ENCODE data around the gene SLC43A1. TPM values are rescaled to one million over a fixed set of nuclear protein-coding genes. Genes with fewer than 3 reads are reported as not detected.
A peak's percentile ranks its signal among the peaks of the same experiment; 100 is the strongest.

The SLC43A1 gene
- total and polyA plus RNA-seq, 12 donors: 3.4 to 16.5 (median 5.0) TPM

DNA sequence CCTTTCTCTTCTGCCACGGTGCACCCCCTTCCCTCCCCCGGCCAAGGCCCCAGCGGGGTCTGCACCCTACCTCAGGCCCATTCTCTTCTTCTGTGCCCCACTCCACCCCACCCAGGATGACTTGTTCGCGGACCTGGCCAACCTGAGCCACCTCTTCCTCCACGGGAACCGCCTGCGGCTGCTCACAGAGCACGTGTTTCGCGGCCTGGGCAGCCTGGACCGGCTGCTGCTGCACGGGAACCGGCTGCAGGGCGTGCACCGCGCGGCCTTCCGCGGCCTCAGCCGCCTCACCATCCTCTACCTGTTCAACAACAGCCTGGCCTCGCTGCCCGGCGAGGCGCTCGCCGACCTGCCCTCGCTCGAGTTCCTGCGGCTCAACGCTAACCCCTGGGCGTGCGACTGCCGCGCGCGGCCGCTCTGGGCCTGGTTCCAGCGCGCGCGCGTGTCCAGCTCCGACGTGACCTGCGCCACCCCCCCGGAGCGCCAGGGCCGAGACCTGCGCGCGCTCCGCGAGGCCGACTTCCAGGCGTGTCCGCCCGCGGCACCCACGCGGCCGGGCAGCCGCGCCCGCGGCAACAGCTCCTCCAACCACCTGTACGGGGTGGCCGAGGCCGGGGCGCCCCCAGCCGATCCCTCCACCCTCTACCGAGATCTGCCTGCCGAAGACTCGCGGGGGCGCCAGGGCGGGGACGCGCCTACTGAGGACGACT, 39.3 kb downstream of the SLC43A1 start:
- peaks cover 0 to 23% (median 0%) of the 10 kb centered on the region in 7 donors for H3K27me3 ChIP-seq
- TF ChIP-seq, protein P1, sequence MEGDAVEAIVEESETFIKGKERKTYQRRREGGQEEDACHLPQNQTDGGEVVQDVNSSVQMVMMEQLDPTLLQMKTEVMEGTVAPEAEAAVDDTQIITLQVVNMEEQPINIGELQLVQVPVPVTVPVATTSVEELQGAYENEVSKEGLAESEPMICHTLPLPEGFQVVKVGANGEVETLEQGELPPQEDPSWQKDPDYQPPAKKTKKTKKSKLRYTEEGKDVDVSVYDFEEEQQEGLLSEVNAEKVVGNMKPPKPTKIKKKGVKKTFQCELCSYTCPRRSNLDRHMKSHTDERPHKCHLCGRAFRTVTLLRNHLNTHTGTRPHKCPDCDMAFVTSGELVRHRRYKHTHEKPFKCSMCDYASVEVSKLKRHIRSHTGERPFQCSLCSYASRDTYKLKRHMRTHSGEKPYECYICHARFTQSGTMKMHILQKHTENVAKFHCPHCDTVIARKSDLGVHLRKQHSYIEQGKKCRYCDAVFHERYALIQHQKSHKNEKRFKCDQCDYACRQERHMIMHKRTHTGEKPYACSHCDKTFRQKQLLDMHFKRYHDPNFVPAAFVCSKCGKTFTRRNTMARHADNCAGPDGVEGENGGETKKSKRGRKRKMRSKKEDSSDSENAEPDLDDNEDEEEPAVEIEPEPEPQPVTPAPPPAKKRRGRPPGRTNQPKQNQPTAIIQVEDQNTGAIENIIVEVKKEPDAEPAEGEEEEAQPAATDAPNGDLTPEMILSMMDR (IDR thresholded peaks at IDR 0.05): no peak

DNA sequence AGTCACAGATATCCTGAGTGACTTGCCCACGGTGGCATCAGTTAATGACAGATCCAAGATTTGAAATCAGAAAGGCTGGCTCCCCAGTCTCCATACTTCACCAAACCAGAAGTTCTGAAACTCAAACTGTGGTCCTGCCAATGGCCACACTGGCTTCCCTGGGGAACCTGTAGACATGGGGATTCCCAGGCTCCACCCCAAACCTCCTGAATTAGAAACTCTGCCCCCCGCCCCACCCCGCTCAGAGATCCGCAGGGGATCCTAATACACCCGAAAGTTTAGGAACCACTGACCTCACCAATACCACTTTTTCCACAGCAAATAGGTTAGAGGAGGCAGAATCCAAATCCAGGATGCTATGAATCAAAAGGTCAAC, 39.8 kb downstream of the SLC43A1 start:
- ATAC-seq (no peak), DNase-seq (no peak)
- intact Hi-C loops (cut with DNase I): loop anchor here in 3 of 10 donors (5.0 to 10.0 kb wide), 2 partner anchors 128 to 131 kb away; no protein-coding TSS in a partner anchor
- 59 to 67% methylated on average over 5 of the region's 5 CpGs for WGBS, 2 donors
- H3K36me3 ChIP-seq: no peaks in the 10 kb centered on the region
- TF ChIP-seq, protein P1 (IDR thresholded peaks at IDR 0.05): no peak
- peak overlapping the region in 8 of 10 donors; percentile 37 to 61 (median 55) for H3K4me3 ChIP-seq
- peaks cover 3 to 35% (median 25%) of the 10 kb centered on the region in 9 donors for H3K4me1 ChIP-seq
- peaks cover 0 to 23% (median 0%) of the 10 kb centered on the region in 7 donors for H3K27me3 ChIP-seq
- no peak overlapping the region for H3K27ac ChIP-seq
- no peaks in the 10 kb centered on the region for H3K9me3 ChIP-seq

More for the DNA sequence above, 39.3 kb downstream of the SLC43A1 start:
- DNase-seq (peak in 1 of 2 donors; percentile 69), ATAC-seq (peak; percentile 55 to 79 (median 68))
- WGBS, 2 donors: 5 to 7% methylated on average over 75 to 80 of the region's 80 CpGs
- intact Hi-C loops (cut with DNase I): loop anchor here in 3 of 10 donors (5.0 to 10.0 kb wide), 2 partner anchors 129 to 131 kb away; no protein-coding TSS in a partner anchor
- H3K36me3 ChIP-seq: no peaks in the 10 kb centered on the region
- peak overlapping the region in 5 of 10 donors; percentile 3 to 47 (median 31) for H3K27ac ChIP-seq
- H3K4me1 ChIP-seq: peaks cover 3 to 35% (median 25%) of the 10 kb centered on the region in 9 donors
- H3K4me3 ChIP-seq: peak overlapping the region; percentile 37 to 63 (median 55)
- no peaks in the 10 kb centered on the region for H3K9me3 ChIP-seq

DNA sequence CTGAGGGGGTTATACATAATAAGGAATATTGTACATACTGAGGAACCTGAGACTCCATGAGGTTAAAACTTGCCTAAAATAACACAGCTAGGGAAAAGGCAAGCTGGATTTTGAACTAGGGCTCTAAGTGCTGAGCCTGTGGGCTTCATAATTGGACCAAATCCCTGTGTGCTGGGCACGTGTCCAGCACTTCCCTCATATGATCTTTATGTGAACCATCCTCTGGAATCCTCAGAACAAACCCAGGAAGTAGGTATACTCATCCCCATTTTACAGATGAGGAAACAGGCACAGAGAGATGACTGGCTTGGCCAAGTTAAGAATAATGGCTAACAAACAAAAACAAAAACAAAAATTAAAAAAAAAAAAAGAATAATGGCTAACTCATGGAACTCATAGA, 40.3 kb downstream of the SLC43A1 start:
- no peak for ATAC-seq
- H3K4me1 ChIP-seq: peaks cover 3 to 35% (median 25%) of the 10 kb centered on the region in 9 donors
- H3K4me3 ChIP-seq: no peak overlapping the region
- peaks cover 0 to 23% (median 0%) of the 10 kb centered on the region in 7 donors for H3K27me3 ChIP-seq
- TF ChIP-seq, protein P1 (IDR thresholded peaks at IDR 0.05): no peak
- no peak overlapping the region for H3K27ac ChIP-seq
- no peaks in the 10 kb centered on the region for H3K9me3 ChIP-seq
- DNase-seq: no peak
- intact Hi-C loops (cut with DNase I): loop anchor here in 3 of 10 donors (5.0 to 10.0 kb wide), 2 partner anchors 128 to 130 kb away; no protein-coding TSS in a partner anchor
- no peaks in the 10 kb centered on the region for H3K36me3 ChIP-seq
- WGBS, 2 donors: 30% methylated on average over 1 of the region's 1 CpG

DNA sequence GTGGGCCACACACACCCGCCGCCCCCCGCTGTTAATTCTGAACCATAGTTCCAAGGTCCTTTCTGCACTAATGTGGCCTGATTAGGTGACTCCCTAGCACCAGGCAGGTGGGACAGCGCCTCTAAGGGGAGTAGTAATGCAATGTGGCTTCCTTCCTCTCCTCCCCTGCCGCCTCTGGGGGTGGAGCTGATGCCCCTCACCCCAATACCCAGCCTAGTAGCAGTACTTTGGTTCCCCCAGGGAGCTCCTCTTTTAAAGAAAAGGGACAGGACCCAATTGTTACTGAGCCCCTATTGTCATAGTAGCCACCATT, 40.7 kb downstream of the SLC43A1 start:
- TF ChIP-seq, protein P1 (IDR thresholded peaks at IDR 0.05): no peak
- 65 to 68% methylated on average over 5 of the region's 5 CpGs for WGBS, 2 donors
- no peak overlapping the region for H3K27ac ChIP-seq
- no peaks in the 10 kb centered on the region for H3K9me3 ChIP-seq
- intact Hi-C loops (cut with DNase I): loop anchor here in 3 of 10 donors (5.0 to 10.0 kb wide), 2 partner anchors 127 to 130 kb away; no protein-coding TSS in a partner anchor
- peaks cover 3 to 35% (median 25%) of the 10 kb centered on the region in 9 donors for H3K4me1 ChIP-seq
- DNase-seq: no peak
- ATAC-seq: no peak
- peaks cover 0 to 23% (median 0%) of the 10 kb centered on the region in 7 donors for H3K27me3 ChIP-seq
- no peaks in the 10 kb centered on the region for H3K36me3 ChIP-seq
- no peak overlapping the region for H3K4me3 ChIP-seq
